GM10266 (cell line): ENCODE measurements around the gene HPCAL1.

Experiments
- DNase-seq: peaks from one replicate; pipeline ENCODE4 v3.0.0; 2012; ENCODE audit errors: extremely low spot score
- CTCF ChIP-seq: IDR thresholded peaks from 2 replicates; pipeline ENCODE4 v1.5.1; 2012; ENCODE audit warnings: mild to moderate bottlenecking, low read depth; ENCODE audit not compliant: control insufficient read depth, insufficient read depth; ENCODE audit errors: missing control alignments

The HPCAL1 gene

GRCh38 chr2:10281891-10282290 lies 20.8 kb upstream of the HPCAL1 start:
- no peak for TF ChIP-seq CTCF

GRCh38 chr2:10282611-10283105 lies 20.0 kb upstream of the HPCAL1 start:
- no peak for TF ChIP-seq CTCF
- DNase-seq = no peak

More at GRCh38 chr2:10281891-10282290, 20.8 kb upstream of the HPCAL1 start:
- DNase-seq = no peak

GRCh38 chr2:10283106-10284062 lies 19.3 kb upstream of the HPCAL1 start:
- no peak for TF ChIP-seq CTCF
- DNase-seq = no peak

- TF ChIP-seq CTCF = no peak
- DNase-seq = no peak
Observed at GRCh38 chr2:10284108-10284870, 18.4 kb upstream of the HPCAL1 start.

- DNase-seq = no peak
- TF ChIP-seq CTCF = no peak
Observed at GRCh38 chr2:10285191-10285555, 17.5 kb upstream of the HPCAL1 start.

GRCh38 chr2:10285556-10286198 lies 17.0 kb upstream of the HPCAL1 start:
- no peak for TF ChIP-seq CTCF
- DNase-seq = no peak
